ENCODE results near the gene RAPGEF5. TPM values are rescaled to one million over a fixed set of nuclear protein-coding genes. Genes with fewer than 3 reads are reported as not detected.

RAPGEF5 gene
- total RNA-seq, 6 experiments from 2014 or later: 15.5 to 56.4 (median 27.1) TPM

DNA sequence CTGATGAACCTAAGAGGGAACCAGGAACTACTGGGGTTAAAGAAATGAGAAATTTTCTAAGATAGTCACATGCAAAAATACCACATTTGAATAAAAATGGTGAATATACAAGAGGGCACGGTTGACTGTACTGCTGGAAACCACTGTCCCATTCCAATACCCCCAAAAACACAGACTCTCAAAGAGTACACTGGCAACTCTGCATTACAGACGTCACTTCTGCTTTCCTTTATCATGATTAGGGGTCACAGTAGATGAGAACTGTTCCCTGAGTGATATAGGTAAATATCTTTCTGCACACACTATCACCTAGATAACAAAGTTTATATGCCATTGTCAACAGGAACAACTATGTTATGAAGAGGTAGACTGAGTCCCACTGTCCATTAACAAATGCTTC, 69.5 kb downstream of the RAPGEF5 start:
- Histone ChIP-seq H3K9me3 (no peaks in the 10 kb centered on the region), H3K4me1 (no peaks in the 10 kb centered on the region), H3K36me3 (peaks cover 0 to 2% (median 0%) of the 10 kb centered on the region in 4 donors), H3K27ac (no peak overlapping the region), H3K4me3 (no peak overlapping the region), H3K27me3 (no peaks in the 10 kb centered on the region)
- DNase-seq: no peak
- TF ChIP-seq, protein P1, sequence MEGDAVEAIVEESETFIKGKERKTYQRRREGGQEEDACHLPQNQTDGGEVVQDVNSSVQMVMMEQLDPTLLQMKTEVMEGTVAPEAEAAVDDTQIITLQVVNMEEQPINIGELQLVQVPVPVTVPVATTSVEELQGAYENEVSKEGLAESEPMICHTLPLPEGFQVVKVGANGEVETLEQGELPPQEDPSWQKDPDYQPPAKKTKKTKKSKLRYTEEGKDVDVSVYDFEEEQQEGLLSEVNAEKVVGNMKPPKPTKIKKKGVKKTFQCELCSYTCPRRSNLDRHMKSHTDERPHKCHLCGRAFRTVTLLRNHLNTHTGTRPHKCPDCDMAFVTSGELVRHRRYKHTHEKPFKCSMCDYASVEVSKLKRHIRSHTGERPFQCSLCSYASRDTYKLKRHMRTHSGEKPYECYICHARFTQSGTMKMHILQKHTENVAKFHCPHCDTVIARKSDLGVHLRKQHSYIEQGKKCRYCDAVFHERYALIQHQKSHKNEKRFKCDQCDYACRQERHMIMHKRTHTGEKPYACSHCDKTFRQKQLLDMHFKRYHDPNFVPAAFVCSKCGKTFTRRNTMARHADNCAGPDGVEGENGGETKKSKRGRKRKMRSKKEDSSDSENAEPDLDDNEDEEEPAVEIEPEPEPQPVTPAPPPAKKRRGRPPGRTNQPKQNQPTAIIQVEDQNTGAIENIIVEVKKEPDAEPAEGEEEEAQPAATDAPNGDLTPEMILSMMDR (IDR thresholded peaks at IDR 0.05): no peak
- no peak for TF ChIP-seq POLR2A (IDR thresholded peaks at IDR 0.05)
- ATAC-seq: no peak
- intact Hi-C loops (cut with DNase I): no loop called here
- WGBS (ENCODE audit: insufficient coverage, low coverage, low lambda C conversion rate, missing lambda C conversion rate): 89% methylated on average over 2 of the region's 2 CpGs

DNA sequence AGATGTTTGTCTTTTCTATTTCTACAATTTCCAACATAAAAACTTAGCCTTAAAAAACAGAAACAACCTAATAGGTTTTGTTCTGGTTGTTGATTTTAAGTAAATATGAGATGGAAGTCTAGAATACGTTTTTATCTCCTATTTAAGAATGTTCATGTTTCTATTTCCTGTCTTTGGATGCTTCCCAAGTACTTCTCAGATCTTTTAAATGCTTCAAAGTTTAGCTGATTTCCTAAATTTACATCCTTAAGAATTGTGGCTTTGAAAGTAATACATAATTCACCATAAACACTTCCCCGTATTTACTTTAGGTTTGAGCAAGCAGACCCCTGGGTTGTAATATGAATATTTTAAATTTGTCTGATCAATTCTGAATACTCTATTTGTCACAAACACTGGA, 70.5 kb downstream of the RAPGEF5 start:
- no peak overlapping the region for H3K27ac ChIP-seq
- no peak for TF ChIP-seq POLR2A (IDR thresholded peaks at IDR 0.05)
- TF ChIP-seq, protein P1 (IDR thresholded peaks at IDR 0.05): no peak
- H3K4me1 ChIP-seq: no peaks in the 10 kb centered on the region
- intact Hi-C loops (cut with DNase I): no loop called here
- no peak overlapping the region for H3K4me3 ChIP-seq
- DNase-seq (no peak), ATAC-seq (no peak)
- H3K36me3 ChIP-seq: peaks cover 0 to 2% (median 0%) of the 10 kb centered on the region in 4 donors
- no peaks in the 10 kb centered on the region for H3K9me3 ChIP-seq
- no peaks in the 10 kb centered on the region for H3K27me3 ChIP-seq
- WGBS (ENCODE audit: insufficient coverage, low coverage, low lambda C conversion rate, missing lambda C conversion rate): 67% methylated on average over 2 of the region's 2 CpGs

DNA sequence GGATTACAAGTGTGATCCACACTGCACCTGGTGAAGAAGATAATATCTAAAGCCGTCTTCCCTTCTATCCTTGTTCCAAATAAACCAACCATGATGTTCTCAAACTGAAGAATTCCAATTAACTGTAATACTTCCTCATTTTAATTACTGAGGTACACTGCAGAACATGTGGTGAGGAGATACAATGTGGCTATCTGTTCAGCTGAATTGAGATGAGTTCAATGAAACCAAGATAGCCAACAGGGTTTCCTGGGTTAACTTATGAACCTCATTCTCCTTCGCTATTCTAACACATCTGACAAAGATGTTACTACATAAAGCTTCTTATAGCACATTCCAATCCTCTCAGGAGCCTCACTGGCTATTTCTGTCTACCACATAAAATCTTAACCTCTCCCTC, 75.5 kb downstream of the RAPGEF5 start:
- H3K9me3 ChIP-seq: no peaks in the 10 kb centered on the region
- no peak for ATAC-seq
- no peak overlapping the region for H3K27ac ChIP-seq
- no peak for TF ChIP-seq POLR2A (IDR thresholded peaks at IDR 0.05)
- TF ChIP-seq, protein P1 (IDR thresholded peaks at IDR 0.05): no peak
- 91% methylated on average over 2 of the region's 2 CpGs for WGBS (ENCODE audit: insufficient coverage, low coverage, low lambda C conversion rate, missing lambda C conversion rate)
- no peaks in the 10 kb centered on the region for H3K36me3 ChIP-seq
- H3K4me3 ChIP-seq: no peak overlapping the region
- H3K27me3 ChIP-seq: no peaks in the 10 kb centered on the region
- H3K4me1 ChIP-seq: no peaks in the 10 kb centered on the region
- DNase-seq: no peak
- intact Hi-C loops (cut with DNase I): no loop called here

DNA sequence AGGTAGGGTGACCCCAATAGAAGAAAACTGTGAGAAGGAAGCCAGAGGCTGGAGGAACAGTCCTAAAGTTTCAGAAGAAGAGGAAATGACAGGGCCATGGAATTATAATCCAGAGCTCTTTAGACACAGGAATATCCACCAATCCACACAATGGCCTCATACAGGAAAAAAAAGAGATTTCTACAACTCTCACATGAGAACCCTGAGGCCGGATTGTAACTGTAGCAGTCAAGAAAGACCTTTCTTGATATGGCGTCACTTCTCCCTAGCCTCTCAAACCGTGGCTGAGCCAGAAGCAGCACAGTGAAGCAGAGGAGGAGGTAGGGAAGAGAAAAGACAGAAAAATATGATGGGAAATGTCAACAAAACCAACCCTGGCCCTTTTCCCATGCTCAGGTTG, 76.9 kb downstream of the RAPGEF5 start:
- H3K4me1 ChIP-seq: no peaks in the 10 kb centered on the region
- DNase-seq: no peak
- intact Hi-C loops (cut with DNase I): no loop called here
- H3K4me3 ChIP-seq: no peak overlapping the region
- no peak for ATAC-seq
- no peaks in the 10 kb centered on the region for H3K36me3 ChIP-seq
- H3K27me3 ChIP-seq: no peaks in the 10 kb centered on the region
- H3K27ac ChIP-seq: no peak overlapping the region
- whole genome bisulfite sequencing (ENCODE audit: insufficient coverage, low coverage, low lambda C conversion rate, missing lambda C conversion rate): 78% methylated on average over 3 of the region's 3 CpGs
- H3K9me3 ChIP-seq: no peaks in the 10 kb centered on the region
- no peak for TF ChIP-seq POLR2A (IDR thresholded peaks at IDR 0.05)
- TF ChIP-seq, protein P1 (IDR thresholded peaks at IDR 0.05): no peak

DNA sequence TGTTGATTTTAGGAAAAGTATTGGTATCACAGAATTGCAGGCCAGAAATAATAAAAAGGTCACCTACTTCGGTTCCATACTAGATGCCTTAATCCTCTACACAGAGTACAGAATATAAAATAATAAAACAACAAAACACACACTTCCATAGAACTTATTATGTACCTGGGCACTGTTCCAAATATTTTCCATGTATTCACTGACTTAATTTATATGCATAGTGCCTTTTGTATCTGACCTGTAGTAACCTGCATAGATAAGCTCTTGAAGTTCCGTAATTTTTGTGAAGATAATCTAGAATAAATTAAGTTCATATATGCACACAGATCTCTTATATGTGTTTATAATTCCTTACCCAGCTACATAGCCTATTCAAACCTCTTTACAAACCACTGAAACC, 78.3 kb downstream of the RAPGEF5 start:
- H3K27me3 ChIP-seq: no peaks in the 10 kb centered on the region
- no peaks in the 10 kb centered on the region for H3K4me1 ChIP-seq
- intact Hi-C loops (cut with DNase I): no loop called here
- H3K27ac ChIP-seq: no peak overlapping the region
- WGBS (ENCODE audit: insufficient coverage, low coverage, low lambda C conversion rate, missing lambda C conversion rate): 93% methylated on average over 2 of the region's 2 CpGs
- H3K4me3 ChIP-seq: no peak overlapping the region
- H3K36me3 ChIP-seq: no peaks in the 10 kb centered on the region
- H3K9me3 ChIP-seq: no peaks in the 10 kb centered on the region
- no peak for ATAC-seq
- no peak for DNase-seq
- TF ChIP-seq, protein P1 (IDR thresholded peaks at IDR 0.05): no peak
- TF ChIP-seq POLR2A (IDR thresholded peaks at IDR 0.05): no peak
